ENCODE data around the gene BARX2.

- TF ChIP-seq POLR2AphosphoS5 (IDR thresholded peaks at IDR 0.05; ENCODE audit: borderline replicate concordance, low read depth, low read length) (no peak), EZH2 (IDR thresholded peaks at IDR 0.05) (no peak), FOXP2 (optimal IDR thresholded peaks at IDR 0.05; ENCODE audit: control extremely low read depth, extremely low read length, insufficient read depth) (no peak)
These were observed 15.9 kb upstream of the BARX2 start for GRCh38 chr11:129359748-129360147.
